HK-2 (cell line): ENCODE measurements around the gene IRAK3.
"Not testable (repeated sequence)": the region's sequence is repeated elsewhere in the genome, so short reads cannot be mapped to it uniquely, and the experiment has no call there.

ENCODE experiments used
- DNase-seq: peaks from one replicate; pipeline ENCODE4 v3.0.0-alpha.2; 2018; ENCODE audit not compliant: unreplicated experiment

Gene IRAK3

GRCh38 chr12:66170606-66171005, 18.4 kb upstream of the IRAK3 start:
- DNase-seq: no peak

DNA sequence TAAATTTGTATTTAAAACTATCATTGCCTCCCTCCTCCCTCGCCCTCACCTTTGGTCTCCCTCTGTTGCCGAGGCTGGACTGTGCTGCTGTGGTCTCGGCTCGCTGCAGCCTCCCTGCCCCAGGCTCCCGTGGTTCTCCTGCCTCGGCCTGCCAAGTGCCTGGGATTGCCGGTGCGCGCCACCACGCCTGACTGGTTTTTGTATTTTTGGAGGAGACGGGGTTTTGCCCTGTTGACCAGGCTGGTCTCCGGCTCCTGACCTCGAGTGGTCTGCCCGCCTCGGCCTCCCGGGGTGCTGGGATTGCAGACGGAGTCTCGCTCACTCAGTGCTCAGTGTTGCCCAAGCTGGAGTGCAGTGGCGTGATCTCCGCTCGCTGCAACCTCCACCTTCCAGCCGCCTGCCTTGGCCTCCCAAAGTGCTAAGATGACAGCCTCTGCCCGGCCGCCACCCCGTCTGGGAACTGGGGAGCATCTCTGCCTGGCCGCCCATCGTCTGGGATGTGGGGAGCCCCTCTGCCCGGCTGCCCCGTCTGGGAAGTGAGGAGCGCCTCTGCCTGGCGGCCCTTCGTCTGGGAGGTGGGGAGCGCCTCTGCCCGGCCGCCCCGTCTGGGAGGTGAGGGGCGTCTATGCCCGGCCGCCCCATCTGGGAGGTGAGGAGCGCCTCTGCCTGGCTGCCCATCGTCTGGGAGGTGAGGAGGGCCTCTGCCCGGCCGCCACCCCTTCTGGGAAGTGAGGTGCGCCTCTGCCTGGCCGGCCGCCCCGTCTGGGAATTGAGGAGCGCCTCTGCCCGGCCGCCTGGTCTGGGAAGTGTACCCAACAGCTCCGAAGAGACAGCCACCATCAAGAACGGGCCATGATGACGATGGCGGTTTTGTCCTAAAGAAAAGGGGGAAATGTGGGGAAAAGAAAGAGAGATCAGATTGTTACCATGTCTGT, 14.4 kb upstream of the IRAK3 start:
- DNase-seq: not testable (repeated sequence)

GRCh38 chr12:66176105-66176900, 12.7 kb upstream of the IRAK3 start:
- no peak for DNase-seq

- no peak for DNase-seq
Measured at GRCh38 chr12:66182956-66183355, 6.1 kb upstream of the IRAK3 start.

GRCh38 chr12:66184822-66185221, 4.2 kb upstream of the IRAK3 start:
- DNase-seq: not testable (repeated sequence)

GRCh38 chr12:66187036-66187435, 2.0 kb upstream of the IRAK3 start:
- DNase-seq: no peak

- no peak for DNase-seq
Measured at GRCh38 chr12:66187821-66188220, 1.2 kb upstream of the IRAK3 start.

DNA sequence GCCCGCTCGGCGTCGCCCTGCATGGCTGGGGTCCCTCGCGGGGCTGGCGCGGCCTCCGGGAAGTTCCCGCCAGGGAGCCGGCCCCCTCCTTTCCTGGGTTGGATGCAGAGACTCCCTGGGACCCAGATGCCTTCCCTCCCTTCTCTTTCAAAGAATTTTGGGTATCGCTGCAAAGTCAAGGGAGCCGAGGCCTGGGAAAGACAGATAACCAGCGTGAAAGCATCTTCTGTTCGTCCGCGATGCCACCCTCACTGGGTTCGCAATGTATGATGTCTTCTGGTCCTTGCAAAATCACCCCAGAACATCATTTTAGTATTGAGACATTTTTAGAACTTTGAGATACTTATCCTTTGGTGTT, 451 bp downstream of the IRAK3 start:
- no peak for DNase-seq

DNA sequence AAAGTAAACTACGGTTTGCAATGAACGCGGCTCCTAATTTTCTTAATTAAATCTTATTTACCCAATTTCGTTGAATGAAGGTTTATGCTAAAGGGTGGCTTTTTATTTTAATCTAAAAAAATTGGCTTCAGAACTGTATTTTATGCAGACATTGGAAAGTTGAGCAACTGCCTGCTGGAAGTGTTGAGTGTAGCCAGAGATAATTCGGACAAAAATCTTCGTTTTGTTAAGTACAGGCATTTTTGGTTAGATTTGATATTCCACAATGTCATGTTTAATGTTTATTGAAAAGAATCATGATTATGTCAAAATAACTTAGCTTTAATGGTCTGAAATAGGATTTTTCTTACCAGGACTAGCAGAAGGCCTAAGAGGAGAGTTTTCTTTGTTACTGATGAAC, 875 bp downstream of the IRAK3 start:
- no peak for DNase-seq

DNA sequence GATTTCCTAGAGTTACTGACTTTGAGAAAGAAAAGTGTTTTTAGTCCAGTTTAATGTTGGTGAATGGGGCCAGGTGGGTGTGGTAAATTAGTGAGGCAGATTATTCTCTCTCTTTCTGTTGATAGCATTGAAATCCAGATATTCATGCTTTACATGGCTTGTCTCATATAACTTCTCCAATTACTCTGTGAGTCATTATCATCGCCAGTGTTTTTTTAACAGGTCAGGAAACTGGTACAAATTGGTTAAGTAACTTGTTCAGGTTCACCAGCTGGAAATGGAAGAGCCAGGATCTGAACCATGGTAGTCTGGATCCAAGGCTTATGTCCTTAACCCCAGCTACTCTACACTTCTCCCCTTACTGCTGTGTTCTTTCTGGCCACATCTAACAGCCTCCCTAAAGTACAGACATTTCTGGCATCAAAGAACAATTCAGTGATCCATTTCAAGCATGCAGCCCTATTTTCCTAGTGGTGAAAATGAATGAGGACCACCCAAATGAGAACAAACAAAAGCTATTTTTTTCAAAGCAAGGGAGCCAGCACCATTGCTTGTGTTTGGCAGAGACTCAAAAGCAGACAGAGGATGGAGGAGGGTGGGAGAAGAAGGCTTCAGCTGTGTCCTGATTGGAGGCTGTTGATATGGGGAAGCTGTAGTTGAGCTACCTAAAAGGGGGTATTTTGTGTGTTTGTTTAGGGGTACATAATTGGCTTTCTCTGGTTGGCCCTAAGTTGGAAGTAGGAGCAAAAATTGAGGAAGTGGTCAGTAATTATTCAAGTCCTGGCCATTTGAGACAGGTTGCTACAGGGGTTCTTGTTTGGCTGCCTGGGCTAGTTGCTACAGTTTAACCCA, 1.7 kb downstream of the IRAK3 start:
- no peak for DNase-seq

DNA sequence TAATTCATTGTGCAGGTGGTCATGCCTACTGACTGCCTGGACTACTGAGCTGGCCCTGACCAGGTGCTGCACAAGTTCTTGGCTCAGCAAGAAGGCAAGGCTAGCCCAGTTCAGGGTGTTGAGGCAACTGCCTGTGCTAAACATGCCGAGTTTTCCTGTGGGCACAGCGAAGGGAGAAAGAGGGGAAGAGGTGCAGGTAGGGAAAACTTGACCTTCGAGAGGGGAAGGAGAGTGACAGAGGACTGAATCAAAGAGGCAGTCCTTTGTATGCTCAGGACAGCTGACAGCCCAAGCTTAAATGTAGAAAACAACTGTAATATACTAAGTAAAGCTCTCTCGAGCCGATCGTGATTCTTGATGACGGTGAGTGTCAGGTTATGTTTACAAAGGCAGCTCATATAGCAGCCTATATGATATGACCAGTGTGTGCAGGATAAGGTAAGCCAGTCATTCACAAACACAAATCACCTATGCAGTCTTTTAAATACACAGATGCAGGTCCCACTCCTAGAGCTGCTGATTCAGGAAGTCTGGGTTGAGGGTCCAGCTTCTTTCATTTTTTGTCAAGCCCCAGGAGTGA, 2.6 kb downstream of the IRAK3 start:
- DNase-seq: no peak

DNA sequence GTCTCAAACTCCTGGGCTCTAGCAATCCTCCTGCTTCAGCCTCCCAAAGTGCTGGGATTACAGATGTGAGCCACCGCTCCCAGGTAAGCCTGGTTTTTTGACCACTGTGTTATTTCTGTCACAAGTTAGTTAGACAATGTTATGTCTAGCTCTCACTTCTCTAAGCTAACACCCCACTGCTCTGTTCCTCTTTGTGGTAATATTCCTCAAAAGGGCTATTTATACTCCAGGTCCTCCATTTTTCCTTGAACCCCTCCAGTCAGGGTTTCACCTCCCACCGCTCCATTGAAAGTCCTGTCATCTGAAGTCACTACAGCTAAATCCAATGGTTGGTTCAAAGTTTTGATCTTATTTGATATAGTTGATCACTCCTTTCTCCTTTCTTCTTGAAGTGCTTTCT, 5.1 kb downstream of the IRAK3 start:
- no peak for DNase-seq

GRCh38 chr12:66195242-66195641, 6.2 kb downstream of the IRAK3 start:
- DNase-seq: no peak

- DNase-seq: no peak
Measured at GRCh38 chr12:66196806-66197205, 7.8 kb downstream of the IRAK3 start.

- DNase-seq: no peak
Measured at GRCh38 chr12:66197495-66197921, 8.5 kb downstream of the IRAK3 start.

DNA sequence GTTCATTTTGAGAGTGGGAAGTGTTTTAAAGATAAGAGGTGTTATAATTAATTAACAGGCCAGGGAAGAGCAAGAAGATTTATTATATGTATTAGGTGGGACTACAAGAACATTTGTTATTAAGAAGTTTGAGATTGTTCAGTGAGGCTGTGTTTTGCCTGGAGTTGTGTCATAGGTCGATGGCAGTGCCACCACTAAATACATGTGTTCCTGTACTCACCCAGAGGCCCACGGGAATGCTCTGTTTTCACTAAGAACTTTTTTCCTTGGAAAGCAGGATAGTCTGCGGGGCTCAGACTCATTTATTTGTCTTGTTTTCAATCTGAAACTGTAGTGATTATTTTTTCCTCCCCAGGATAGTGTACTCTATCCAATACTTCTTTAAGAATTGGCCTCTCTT, 10.1 kb downstream of the IRAK3 start:
- DNase-seq: no peak

DNA sequence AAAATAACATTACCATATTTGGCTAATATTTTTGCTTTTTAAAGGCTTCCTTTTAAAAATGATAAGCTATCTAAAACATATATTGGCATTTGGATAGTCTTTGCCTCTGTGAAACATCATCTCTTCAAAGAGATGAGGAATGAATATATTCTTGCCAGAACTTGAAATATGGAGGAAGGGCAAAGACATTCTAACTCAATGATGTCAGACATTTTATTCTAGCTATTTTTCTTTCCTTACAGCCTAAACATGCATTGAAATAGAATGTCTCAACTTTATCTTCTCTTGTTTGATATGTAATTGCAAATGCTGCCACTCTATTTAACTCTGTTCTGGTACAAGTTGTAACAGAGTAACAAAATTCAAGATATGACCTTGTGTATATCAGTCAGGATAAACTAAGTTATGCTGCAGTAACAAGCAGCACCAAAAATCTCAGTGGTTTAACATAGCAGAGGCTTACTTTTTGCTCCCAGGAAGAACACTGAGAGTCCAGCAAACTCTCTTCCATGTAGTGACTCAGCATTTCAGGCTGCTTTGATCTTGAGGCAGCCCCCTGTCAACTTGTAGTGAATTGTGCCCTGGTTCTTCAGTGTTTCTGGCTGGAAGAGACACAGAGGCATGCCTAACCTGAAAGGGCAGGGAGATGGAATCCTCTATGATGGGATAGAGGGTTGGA, 11.0 kb downstream of the IRAK3 start:
- no peak for DNase-seq

- no peak for DNase-seq
Measured at GRCh38 chr12:66203820-66204219, 14.8 kb downstream of the IRAK3 start.

DNA sequence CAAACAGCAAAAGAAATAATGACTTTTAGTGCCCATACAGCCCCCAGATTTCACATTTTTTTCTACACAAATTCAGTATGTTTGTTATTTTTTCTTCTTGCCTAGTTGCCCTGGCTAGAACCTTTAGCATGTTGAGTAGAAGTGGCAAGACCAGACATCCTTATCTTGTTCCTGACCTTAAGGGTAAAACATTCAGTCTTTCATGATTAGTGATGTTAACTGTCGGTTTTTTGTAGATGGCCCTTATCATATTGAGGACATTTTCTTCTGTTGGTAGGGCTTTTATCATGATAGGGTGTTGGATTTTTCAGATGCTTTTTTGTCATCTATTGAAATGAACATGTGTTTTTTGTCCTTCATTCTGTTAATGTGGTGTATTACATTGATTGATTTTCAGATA, 17.1 kb downstream of the IRAK3 start:
- no peak for DNase-seq

- no peak for DNase-seq
Measured at GRCh38 chr12:66210840-66211239, 21.8 kb downstream of the IRAK3 start.

- DNase-seq: not testable (repeated sequence)
Measured at GRCh38 chr12:66211573-66211972, 22.6 kb downstream of the IRAK3 start.
